ENCODE results near the gene EPHA7. TPM values are rescaled to one million over a fixed set of nuclear protein-coding genes. Genes with fewer than 3 reads are reported as not detected.

EPHA7 gene
- polyA plus RNA-seq, 1 of the 3 experiments (the other 2 are of a cell fraction): under 0.01 TPM

- WGBS (ENCODE audit: low lambda C conversion rate): 5% methylated on average over 2 of the region's 2 CpGs
- Histone ChIP-seq H3K4me2 (no peak overlapping the region), H3K79me2 (ENCODE audit: insufficient read depth) (no peaks in the 10 kb centered on the region), H3K4me3 (ENCODE audit: low read depth in 2 of 2, low read length in 1 of 2) (no peak overlapping the region), H4K20me1 (ENCODE audit: insufficient read depth) (no peaks in the 10 kb centered on the region), H3K27ac (ENCODE audit: low read depth in 2 of 2, low read length in 1 of 2) (no peak overlapping the region), H3K9ac (no peak overlapping the region), H3K4me1 (ENCODE audit: control insufficient read depth in 1 of 2, insufficient read depth in 2 of 2, low read depth in 1 of 2, low read length in 1 of 2) (no peaks in the 10 kb centered on the region), H3K36me3 (replicated peaks in 1 of 2; ENCODE audit: control insufficient read depth in 1 of 2, insufficient read depth in 2 of 2, low read length in 1 of 2) (no peaks in the 10 kb centered on the region), H3K9me3 (no peaks in the 10 kb centered on the region), H3K9me2 (no peaks in the 10 kb centered on the region; the same call in 1 of the 2 replicates), H3K27me3 (ENCODE audit: insufficient read depth) (no peaks in the 10 kb centered on the region), H3F3A (replicated peaks; ENCODE audit: insufficient read depth) (no peaks in the 10 kb centered on the region), H2AFZ (ENCODE audit: low read depth) (no peak overlapping the region)
- no peak for TF ChIP-seq RXRA (IDR thresholded peaks at IDR 0.05; ENCODE audit: borderline replicate concordance, low read depth)
- TF ChIP-seq, protein P1, sequence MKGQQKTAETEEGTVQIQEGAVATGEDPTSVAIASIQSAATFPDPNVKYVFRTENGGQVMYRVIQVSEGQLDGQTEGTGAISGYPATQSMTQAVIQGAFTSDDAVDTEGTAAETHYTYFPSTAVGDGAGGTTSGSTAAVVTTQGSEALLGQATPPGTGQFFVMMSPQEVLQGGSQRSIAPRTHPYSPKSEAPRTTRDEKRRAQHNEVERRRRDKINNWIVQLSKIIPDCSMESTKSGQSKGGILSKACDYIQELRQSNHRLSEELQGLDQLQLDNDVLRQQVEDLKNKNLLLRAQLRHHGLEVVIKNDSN (IDR thresholded peaks at IDR 0.05; ENCODE audit: borderline replicate concordance, low read depth): no peak
- no peak for TF ChIP-seq MAX (IDR thresholded peaks at IDR 0.05; ENCODE audit: low read depth)
- no peak for TF ChIP-seq SIN3A (IDR thresholded peaks at IDR 0.05; ENCODE audit: borderline replicate concordance, low read depth, low read length)
- TF ChIP-seq TEAD4 (IDR thresholded peaks at IDR 0.05; ENCODE audit: borderline replicate concordance, insufficient read depth): no peak
- TF ChIP-seq TAF1 (IDR thresholded peaks at IDR 0.05; ENCODE audit: borderline replicate concordance, low read depth, low read length): no peak
- no peak for TF ChIP-seq JUND (IDR thresholded peaks at IDR 0.05)
- TF ChIP-seq IRF3 (IDR thresholded peaks at IDR 0.05; ENCODE audit: low read depth, low read length): no peak
- TF ChIP-seq, protein P2, sequence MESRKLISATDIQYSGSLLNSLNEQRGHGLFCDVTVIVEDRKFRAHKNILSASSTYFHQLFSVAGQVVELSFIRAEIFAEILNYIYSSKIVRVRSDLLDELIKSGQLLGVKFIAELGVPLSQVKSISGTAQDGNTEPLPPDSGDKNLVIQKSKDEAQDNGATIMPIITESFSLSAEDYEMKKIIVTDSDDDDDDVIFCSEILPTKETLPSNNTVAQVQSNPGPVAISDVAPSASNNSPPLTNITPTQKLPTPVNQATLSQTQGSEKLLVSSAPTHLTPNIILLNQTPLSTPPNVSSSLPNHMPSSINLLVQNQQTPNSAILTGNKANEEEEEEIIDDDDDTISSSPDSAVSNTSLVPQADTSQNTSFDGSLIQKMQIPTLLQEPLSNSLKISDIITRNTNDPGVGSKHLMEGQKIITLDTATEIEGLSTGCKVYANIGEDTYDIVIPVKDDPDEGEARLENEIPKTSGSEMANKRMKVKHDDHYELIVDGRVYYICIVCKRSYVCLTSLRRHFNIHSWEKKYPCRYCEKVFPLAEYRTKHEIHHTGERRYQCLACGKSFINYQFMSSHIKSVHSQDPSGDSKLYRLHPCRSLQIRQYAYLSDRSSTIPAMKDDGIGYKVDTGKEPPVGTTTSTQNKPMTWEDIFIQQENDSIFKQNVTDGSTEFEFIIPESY (IDR thresholded peaks at IDR 0.05; ENCODE audit: borderline replicate concordance, low read depth): no peak
- no peak for TF ChIP-seq FOXJ3 (CRISPR knock-in tag; IDR thresholded peaks at IDR 0.05)
- no peak for TF ChIP-seq POLR2AphosphoS5 (IDR thresholded peaks at IDR 0.05; ENCODE audit: low read depth, low read length)
- no peak for TF ChIP-seq CHD2 (IDR thresholded peaks at IDR 0.05; ENCODE audit: low read length, partially characterized antibody)
- no peak for TF ChIP-seq NRF1 (IDR thresholded peaks at IDR 0.05; ENCODE audit: low read depth, low read length)
- TF ChIP-seq RFX5 (IDR thresholded peaks at IDR 0.05; ENCODE audit: low read length): no peak
- TF ChIP-seq, protein P3, sequence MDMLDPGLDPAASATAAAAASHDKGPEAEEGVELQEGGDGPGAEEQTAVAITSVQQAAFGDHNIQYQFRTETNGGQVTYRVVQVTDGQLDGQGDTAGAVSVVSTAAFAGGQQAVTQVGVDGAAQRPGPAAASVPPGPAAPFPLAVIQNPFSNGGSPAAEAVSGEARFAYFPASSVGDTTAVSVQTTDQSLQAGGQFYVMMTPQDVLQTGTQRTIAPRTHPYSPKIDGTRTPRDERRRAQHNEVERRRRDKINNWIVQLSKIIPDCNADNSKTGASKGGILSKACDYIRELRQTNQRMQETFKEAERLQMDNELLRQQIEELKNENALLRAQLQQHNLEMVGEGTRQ (IDR thresholded peaks at IDR 0.05; ENCODE audit: borderline replicate concordance, low read depth, low read length): no peak
- no peak for TF ChIP-seq YY1 (IDR thresholded peaks at IDR 0.05; ENCODE audit: low read depth)
- CTCF ChIA-PET: no interaction called here
- POLR2A ChIA-PET: no interaction called here
- DNase-seq: no peak
Measured at GRCh38 chr6:93248631-93249030, 170.7 kb downstream of the EPHA7 start.

All from SK-N-SH (cell line).